GM23338 (cell line): ENCODE results near the gene SLC25A41. TPM values are rescaled to one million over a fixed set of nuclear protein-coding genes. Genes with fewer than 3 reads are reported as not detected.

Source experiments
- ATAC-seq: fragments of 200-7000 bp; cut with Tn5 transposase; 3 replicates; pipeline ENCODE4 v1.9.1; 2020
- DNase-seq: peaks from one replicate; pipeline ENCODE4 v3.0.0-alpha.2; 2015; ENCODE audit warnings: low spot score
- H2AFZ ChIP-seq: fragments of 200-600 bp; sonication (generic); 2 replicates; pipeline ENCODE4 v1.8.0; 2016; ENCODE audit warnings: antibody characterized with exemption, mild to moderate bottlenecking, moderate library complexity
- H3F3A ChIP-seq: fragments of 200-600 bp; sonication (generic); replicated peaks from 2 replicates; pipeline ENCODE4 v1.8.0; 2017; ENCODE audit warnings: antibody characterized with exemption, mixed run types, low read depth
- H3K27ac ChIP-seq: fragments of 200-600 bp; sonication (generic); 2 replicates; pipeline ENCODE4 v1.6.1; 2016; ENCODE audit warnings: low read depth
- H3K27me3 ChIP-seq: fragments of 200-600 bp; sonication (generic); 2 replicates; pipeline ENCODE4 v1.8.0; 2016; ENCODE audit warnings: mild to moderate bottlenecking, mixed run types, moderate library complexity; ENCODE audit not compliant: insufficient read depth
- H3K36me3 ChIP-seq: fragments of 200-600 bp; sonication (generic); 2 replicates; pipeline ENCODE4 v1.8.0; 2016; ENCODE audit warnings: mild to moderate bottlenecking; ENCODE audit not compliant: insufficient read depth
- H3K4me1 ChIP-seq: fragments of 200-600 bp; sonication (generic); 2 replicates; pipeline ENCODE4 v1.8.0; 2016; ENCODE audit warnings: mild to moderate bottlenecking, moderate library complexity; ENCODE audit not compliant: insufficient read depth
- H3K4me2 ChIP-seq: fragments of 200-600 bp; sonication (generic); 2 replicates; pipeline ENCODE4 v1.7.1; 2017; ENCODE audit warnings: mixed run types
- H3K4me3 ChIP-seq: fragments of 200-600 bp; sonication (generic); 2 replicates; pipeline ENCODE4 v1.6.1; 2016; ENCODE audit warnings: mixed run types
- H3K79me2 ChIP-seq: fragments of 200-600 bp; sonication (generic); replicated peaks from 2 replicates; pipeline ENCODE4 v1.8.0; 2017; ENCODE audit warnings: mild to moderate bottlenecking; ENCODE audit not compliant: insufficient read depth
- H3K9me2 ChIP-seq: fragments of 200-600 bp; sonication (generic); 2 replicates; pipeline ENCODE4 v1.8.0; 2017; ENCODE audit not compliant: insufficient read depth
- H4K20me1 ChIP-seq: fragments of 200-600 bp; sonication (generic); replicated peaks from 2 replicates; pipeline ENCODE4 v1.8.0; 2017; ENCODE audit warnings: mild to moderate bottlenecking; ENCODE audit not compliant: insufficient read depth
- H3K27ac Mint-ChIP-seq: 2 replicates; pipeline ENCODE4 v1.8.0; 2020; ENCODE audit warnings: inconsistent platforms, mild to moderate bottlenecking, moderate library complexity, mixed read lengths
- H3K27me3 Mint-ChIP-seq: 3 replicates; pipeline ENCODE4 v1.8.0; 2022; ENCODE audit warnings: low read depth, mild to moderate bottlenecking, moderate library complexity, mixed read lengths, inconsistent platforms; ENCODE audit not compliant: insufficient read depth, poor library complexity
- H3K36me3 Mint-ChIP-seq: 3 replicates; pipeline ENCODE4 v1.8.0; 2021; ENCODE audit warnings: low read depth, mild to moderate bottlenecking, inconsistent platforms, moderate library complexity, mixed read lengths
- H3K4me1 Mint-ChIP-seq: 3 replicates; pipeline ENCODE4 v1.8.0; 2020; ENCODE audit warnings: mild to moderate bottlenecking, inconsistent platforms, mixed read lengths
- H3K4me3 Mint-ChIP-seq: 3 replicates; pipeline ENCODE4 v1.8.0; 2021; ENCODE audit warnings: moderate library complexity, mild to moderate bottlenecking, inconsistent platforms, mixed read lengths
- H3K9me3 Mint-ChIP-seq: 3 replicates; pipeline ENCODE4 v1.8.0; 2020; ENCODE audit warnings: moderate library complexity, mild to moderate bottlenecking, inconsistent platforms, mixed read lengths
- CREB1 ChIP-seq: fragments of 250-450 bp; sonication (Bioruptor Pico); IDR thresholded peaks from 2 replicates; pipeline ENCODE4 v1.5.0; 2020; ENCODE audit warnings: low read depth, mild to moderate bottlenecking, moderate library complexity
- JUNB ChIP-seq: IDR thresholded peaks from one replicate; pipeline ENCODE4 v1.6.1; 2016; ENCODE audit warnings: antibody characterized with exemption; ENCODE audit not compliant: unreplicated experiment
- NANOG ChIP-seq: IDR thresholded peaks from 2 replicates; pipeline ENCODE4 v1.6.1; 2016; ENCODE audit warnings: antibody characterized with exemption, borderline replicate concordance
- polyA plus RNA-seq: library from polyadenylated mRNA; unstranded; fragments of >200 nt; fragmentation: Nextera tagmentation; extraction: Ambion mirVana; gene quantifications from 2 replicates; pipeline ENCODE4 v1.2.1, GENCODE V29; 2016
- total RNA-seq: library from RNA; depleted of rRNA; stranded (reverse); fragments of >200 nt; shearing (Covaris generic); gene quantifications from 2 replicates; pipeline ENCODE4 v1.2.3, GENCODE V29; 2014
- TF ChIP-seq, protein P1 (sequence below): fragments of 250-450 bp; sonication (Bioruptor Pico); IDR thresholded peaks from 2 replicates; pipeline ENCODE4 v1.5.0; 2020; ENCODE audit warnings: mild to moderate bottlenecking, moderate library complexity
- TF ChIP-seq, protein P2 (sequence below), 2 experiments: fragments of 200-600 bp in 1 of 2; sonication (generic) in 1 of 2; conservative IDR thresholded peaks; 2 replicates each; pipeline versions ENCODE4 v1.5.1 to v1.6.1; 2016 to 2017; ENCODE audit warnings: antibody characterized with exemption in 2 of 2, low read depth in 2 of 2, mild to moderate bottlenecking in 2 of 2, moderate library complexity in 1 of 2
- TF ChIP-seq, protein P3 (sequence below): IDR thresholded peaks from 2 replicates; pipeline ENCODE4 v1.6.1; 2016; ENCODE audit warnings: antibody characterized with exemption

SLC25A41 gene
- total and polyA plus RNA-seq, 2 experiments from 2014 or later: 0.24 to 0.35 TPM

DNA sequence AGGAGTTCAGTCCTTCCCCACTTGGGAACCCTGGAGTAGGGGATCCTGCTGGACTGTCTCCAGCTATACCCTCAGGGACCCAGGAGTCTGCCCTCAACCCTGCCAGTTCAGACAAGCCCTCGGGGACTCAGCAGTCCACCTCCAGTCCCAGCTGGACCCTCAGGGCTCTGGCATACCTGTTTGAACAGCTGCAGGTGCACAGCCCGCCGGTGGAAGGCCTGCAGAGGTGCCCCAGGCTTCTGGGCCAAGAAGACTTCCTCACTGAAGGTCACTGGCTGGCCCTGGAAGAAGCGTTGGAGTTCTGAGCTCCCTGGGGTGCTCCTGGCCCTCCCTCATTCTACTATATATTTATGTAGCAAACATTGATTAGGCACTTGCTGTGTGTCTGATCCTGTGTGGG is 39.1 kb upstream of the SLC25A41 start (continued):
- TF ChIP-seq, protein P1, sequence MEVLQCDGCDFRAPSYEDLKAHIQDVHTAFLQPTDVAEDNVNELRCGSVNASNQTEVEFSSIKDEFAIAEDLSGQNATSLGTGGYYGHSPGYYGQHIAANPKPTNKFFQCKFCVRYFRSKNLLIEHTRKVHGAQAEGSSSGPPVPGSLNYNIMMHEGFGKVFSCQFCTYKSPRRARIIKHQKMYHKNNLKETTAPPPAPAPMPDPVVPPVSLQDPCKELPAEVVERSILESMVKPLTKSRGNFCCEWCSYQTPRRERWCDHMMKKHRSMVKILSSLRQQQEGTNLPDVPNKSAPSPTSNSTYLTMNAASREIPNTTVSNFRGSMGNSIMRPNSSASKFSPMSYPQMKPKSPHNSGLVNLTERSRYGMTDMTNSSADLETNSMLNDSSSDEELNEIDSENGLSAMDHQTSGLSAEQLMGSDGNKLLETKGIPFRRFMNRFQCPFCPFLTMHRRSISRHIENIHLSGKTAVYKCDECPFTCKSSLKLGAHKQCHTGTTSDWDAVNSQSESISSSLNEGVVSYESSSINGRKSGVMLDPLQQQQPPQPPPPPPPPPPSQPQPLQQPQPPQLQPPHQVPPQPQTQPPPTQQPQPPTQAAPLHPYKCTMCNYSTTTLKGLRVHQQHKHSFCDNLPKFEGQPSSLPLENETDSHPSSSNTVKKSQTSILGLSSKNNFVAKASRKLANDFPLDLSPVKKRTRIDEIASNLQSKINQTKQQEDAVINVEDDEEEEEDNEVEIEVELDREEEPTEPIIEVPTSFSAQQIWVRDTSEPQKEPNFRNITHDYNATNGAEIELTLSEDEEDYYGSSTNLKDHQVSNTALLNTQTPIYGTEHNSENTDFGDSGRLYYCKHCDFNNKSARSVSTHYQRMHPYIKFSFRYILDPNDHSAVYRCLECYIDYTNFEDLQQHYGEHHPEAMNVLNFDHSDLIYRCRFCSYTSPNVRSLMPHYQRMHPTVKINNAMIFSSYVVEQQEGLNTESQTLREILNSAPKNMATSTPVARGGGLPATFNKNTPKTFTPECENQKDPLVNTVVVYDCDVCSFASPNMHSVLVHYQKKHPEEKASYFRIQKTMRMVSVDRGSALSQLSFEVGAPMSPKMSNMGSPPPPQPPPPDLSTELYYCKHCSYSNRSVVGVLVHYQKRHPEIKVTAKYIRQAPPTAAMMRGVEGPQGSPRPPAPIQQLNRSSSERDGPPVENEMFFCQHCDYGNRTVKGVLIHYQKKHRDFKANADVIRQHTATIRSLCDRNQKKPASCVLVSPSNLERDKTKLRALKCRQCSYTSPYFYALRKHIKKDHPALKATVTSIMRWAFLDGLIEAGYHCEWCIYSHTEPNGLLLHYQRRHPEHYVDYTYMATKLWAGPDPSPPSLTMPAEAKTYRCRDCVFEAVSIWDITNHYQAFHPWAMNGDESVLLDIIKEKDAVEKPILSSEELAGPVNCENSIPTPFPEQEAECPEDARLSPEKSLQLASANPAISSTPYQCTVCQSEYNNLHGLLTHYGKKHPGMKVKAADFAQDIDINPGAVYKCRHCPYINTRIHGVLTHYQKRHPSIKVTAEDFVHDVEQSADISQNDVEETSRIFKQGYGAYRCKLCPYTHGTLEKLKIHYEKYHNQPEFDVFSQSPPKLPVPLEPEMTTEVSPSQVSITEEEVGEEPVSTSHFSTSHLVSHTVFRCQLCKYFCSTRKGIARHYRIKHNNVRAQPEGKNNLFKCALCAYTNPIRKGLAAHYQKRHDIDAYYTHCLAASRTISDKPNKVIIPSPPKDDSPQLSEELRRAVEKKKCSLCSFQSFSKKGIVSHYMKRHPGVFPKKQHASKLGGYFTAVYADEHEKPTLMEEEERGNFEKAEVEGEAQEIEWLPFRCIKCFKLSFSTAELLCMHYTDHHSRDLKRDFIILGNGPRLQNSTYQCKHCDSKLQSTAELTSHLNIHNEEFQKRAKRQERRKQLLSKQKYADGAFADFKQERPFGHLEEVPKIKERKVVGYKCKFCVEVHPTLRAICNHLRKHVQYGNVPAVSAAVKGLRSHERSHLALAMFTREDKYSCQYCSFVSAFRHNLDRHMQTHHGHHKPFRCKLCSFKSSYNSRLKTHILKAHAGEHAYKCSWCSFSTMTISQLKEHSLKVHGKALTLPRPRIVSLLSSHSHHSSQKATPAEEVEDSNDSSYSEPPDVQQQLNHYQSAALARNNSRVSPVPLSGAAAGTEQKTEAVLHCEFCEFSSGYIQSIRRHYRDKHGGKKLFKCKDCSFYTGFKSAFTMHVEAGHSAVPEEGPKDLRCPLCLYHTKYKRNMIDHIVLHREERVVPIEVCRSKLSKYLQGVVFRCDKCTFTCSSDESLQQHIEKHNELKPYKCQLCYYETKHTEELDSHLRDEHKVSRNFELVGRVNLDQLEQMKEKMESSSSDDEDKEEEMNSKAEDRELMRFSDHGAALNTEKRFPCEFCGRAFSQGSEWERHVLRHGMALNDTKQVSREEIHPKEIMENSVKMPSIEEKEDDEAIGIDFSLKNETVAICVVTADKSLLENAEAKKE: no peak
- TF ChIP-seq, protein P2, sequence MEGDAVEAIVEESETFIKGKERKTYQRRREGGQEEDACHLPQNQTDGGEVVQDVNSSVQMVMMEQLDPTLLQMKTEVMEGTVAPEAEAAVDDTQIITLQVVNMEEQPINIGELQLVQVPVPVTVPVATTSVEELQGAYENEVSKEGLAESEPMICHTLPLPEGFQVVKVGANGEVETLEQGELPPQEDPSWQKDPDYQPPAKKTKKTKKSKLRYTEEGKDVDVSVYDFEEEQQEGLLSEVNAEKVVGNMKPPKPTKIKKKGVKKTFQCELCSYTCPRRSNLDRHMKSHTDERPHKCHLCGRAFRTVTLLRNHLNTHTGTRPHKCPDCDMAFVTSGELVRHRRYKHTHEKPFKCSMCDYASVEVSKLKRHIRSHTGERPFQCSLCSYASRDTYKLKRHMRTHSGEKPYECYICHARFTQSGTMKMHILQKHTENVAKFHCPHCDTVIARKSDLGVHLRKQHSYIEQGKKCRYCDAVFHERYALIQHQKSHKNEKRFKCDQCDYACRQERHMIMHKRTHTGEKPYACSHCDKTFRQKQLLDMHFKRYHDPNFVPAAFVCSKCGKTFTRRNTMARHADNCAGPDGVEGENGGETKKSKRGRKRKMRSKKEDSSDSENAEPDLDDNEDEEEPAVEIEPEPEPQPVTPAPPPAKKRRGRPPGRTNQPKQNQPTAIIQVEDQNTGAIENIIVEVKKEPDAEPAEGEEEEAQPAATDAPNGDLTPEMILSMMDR (conservative IDR thresholded peaks at IDR 0.05; ENCODE audit: low read depth in 2 of 2): no peak
- no peak for TF ChIP-seq NANOG

DNA sequence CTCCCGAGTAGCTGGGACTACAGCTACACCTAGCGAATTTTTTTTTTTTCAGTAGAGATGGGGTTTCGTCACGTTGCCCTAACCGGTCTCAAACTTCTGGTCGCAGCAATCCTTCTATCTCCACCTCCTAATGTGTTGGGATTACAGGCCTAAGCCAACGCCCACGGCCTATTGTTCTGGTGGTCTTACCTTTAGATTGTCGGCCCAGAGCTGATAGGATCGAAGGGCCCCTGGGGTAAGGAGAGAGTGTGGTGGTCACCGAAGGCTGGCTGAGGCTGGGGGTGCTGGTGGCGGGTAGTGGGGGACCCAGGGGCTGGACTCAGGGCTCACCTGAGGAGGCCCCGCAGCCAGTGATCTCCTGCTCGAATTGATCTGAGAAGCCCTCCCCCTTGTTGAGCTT is 37.5 kb upstream of the SLC25A41 start:
- Histone ChIP-seq H3F3A (no peaks in the 10 kb centered on the region), H2AFZ (no peak overlapping the region), H3K4me3 (no peak overlapping the region), H3K27ac (no peak overlapping the region), H3K27me3 (peaks cover 14% of the 10 kb centered on the region), H3K36me3 (no peaks in the 10 kb centered on the region), H3K79me2 (no peaks in the 10 kb centered on the region), H3K4me1 (no peaks in the 10 kb centered on the region), H4K20me1 (no peaks in the 10 kb centered on the region), H3K4me2 (no peak overlapping the region), H3K9me2 (no peaks in the 10 kb centered on the region)
- peaks cover 10% of the 10 kb centered on the region; the same call in 2 of the 3 replicates for H3K4me1 Mint-ChIP-seq
- peak overlapping the region; percentile 36; the same call in 1 of the 2 replicates for H3K27ac Mint-ChIP-seq
- no peaks in the 10 kb centered on the region for H3K9me3 Mint-ChIP-seq
- ATAC-seq: no peak
- H3K36me3 Mint-ChIP-seq: peaks cover 9% of the 10 kb centered on the region; the same call in 2 of the 3 replicates
- no peak for DNase-seq
- no peak overlapping the region for H3K4me3 Mint-ChIP-seq
- H3K27me3 Mint-ChIP-seq: peaks cover 10% of the 10 kb centered on the region
- TF ChIP-seq JUNB (no peak), CREB1 (CRISPR knock-in tag) (no peak)
- TF ChIP-seq, protein P1: no peak
- TF ChIP-seq, protein P3, sequence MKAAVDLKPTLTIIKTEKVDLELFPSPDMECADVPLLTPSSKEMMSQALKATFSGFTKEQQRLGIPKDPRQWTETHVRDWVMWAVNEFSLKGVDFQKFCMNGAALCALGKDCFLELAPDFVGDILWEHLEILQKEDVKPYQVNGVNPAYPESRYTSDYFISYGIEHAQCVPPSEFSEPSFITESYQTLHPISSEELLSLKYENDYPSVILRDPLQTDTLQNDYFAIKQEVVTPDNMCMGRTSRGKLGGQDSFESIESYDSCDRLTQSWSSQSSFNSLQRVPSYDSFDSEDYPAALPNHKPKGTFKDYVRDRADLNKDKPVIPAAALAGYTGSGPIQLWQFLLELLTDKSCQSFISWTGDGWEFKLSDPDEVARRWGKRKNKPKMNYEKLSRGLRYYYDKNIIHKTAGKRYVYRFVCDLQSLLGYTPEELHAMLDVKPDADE: no peak
